ENCODE data around the gene SIRT4.

DNA sequence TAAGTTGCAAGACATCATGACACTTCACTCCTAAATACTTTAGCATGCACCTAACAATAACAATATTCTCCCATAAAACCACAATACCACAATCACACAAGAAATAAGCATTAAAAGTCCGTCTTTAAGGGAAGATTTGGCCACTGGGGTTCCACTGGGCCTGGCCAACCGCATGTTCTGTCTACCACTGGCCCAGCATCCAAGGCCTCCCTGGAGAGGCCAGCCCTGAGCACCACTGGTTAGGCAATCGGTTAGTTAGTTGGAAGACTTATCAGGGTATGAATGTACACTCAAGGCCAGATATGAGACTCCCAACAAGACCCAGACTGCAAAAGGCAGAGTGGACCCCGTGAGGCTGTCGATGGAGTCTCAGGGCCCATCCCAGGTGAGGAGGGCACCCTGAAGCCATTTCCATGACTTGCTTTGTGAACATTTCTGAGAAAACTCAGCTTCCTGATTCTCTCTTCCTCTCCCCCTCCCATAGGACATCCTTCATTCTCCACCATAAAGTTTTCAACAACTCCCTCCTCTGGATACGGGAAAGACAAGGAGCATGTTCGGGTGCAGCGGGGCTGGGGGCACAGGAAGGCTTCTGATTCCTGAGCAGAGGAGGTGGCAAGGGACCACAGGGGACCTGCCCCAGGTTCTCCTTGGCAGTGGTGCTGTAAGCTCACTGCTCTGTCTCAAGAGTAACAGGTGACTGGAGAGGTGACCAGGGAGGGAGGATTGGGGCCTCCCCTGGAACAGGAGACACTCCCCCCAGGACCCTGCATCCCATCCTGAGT is 42.5 kb upstream of the SIRT4 start:
- TF ChIP-seq CTCF (IDR thresholded peaks at IDR 0.05) (no peak), POLR2AphosphoS5 (IDR thresholded peaks at IDR 0.05) (no peak), POLR2A (IDR thresholded peaks at IDR 0.05) (no peak), EP300 (IDR thresholded peaks at IDR 0.05) (no peak)

Measured in suprapubic skin (tissue), 4 donors.